ENCODE results near the gene NISCH. TPM values are rescaled to one million over a fixed set of nuclear protein-coding genes. Genes with fewer than 3 reads are reported as not detected.

The NISCH gene
- total RNA-seq, 1 experiment from 2014 or later, result 48.6 TPM

- no peak overlapping the region for H3K27ac ChIP-seq (ENCODE audit: low read depth, low read length, poor library complexity, severe bottlenecking)
- peaks cover 6% of the 10 kb centered on the region for H3K36me3 ChIP-seq (ENCODE audit: insufficient read depth, low read length, poor library complexity, severe bottlenecking)
- no peaks in the 10 kb centered on the region for H3K27me3 ChIP-seq (replicated peaks; ENCODE audit: insufficient read depth, low read depth, low read length, poor library complexity)
- ChIA-PET POLR2A (ENCODE audit: low non-redundant PET) (no interaction called here), CTCF (no interaction called here)
- no TSS peak for BruUV-seq (replicated peaks)
- H3K4me3 ChIP-seq (ENCODE audit: low read depth, low read length, poor library complexity, severe bottlenecking), result no peak overlapping the region
- TF ChIP-seq EZH2 (IDR thresholded peaks at IDR 0.05; ENCODE audit: borderline replicate concordance, low read depth, low read length, poor library complexity, severe bottlenecking) (no peak), CTCF (conservative IDR thresholded peaks at IDR 0.05; ENCODE audit: low read depth, low read length) (no peak)
- H3K4me1 ChIP-seq (ENCODE audit: insufficient read depth, low read length, poor library complexity, severe bottlenecking), result peaks cover 8% of the 10 kb centered on the region
- intact Hi-C loops (cut with micrococcal nuclease; ENCODE audit: unreplicated experiment), result no loop called here
- no peak for DNase-seq (ENCODE audit: low spot score)
- no peaks in the 10 kb centered on the region for H3K9me3 ChIP-seq (ENCODE audit: low read depth, low read length, poor library complexity, severe bottlenecking)
Observed at GRCh38 chr3:52407779-52408178, 47.6 kb upstream of the NISCH start.

GRCh38 chr3:52408466-52408865, 46.9 kb upstream of the NISCH start:
- POLR2A ChIA-PET (ENCODE audit: low non-redundant PET), result no interaction called here
- no peak for TF ChIP-seq CTCF (conservative IDR thresholded peaks at IDR 0.05; ENCODE audit: low read depth, low read length)
- no peak for TF ChIP-seq EZH2 (IDR thresholded peaks at IDR 0.05; ENCODE audit: borderline replicate concordance, low read depth, low read length, poor library complexity, severe bottlenecking)
- no peaks in the 10 kb centered on the region for H3K27me3 ChIP-seq (replicated peaks; ENCODE audit: insufficient read depth, low read depth, low read length, poor library complexity)
- H3K4me3 ChIP-seq (ENCODE audit: low read depth, low read length, poor library complexity, severe bottlenecking), result peak overlapping the region; percentile 80
- intact Hi-C loops (cut with micrococcal nuclease; ENCODE audit: unreplicated experiment), result no loop called here
- peaks cover 8% of the 10 kb centered on the region for H3K4me1 ChIP-seq (ENCODE audit: insufficient read depth, low read length, poor library complexity, severe bottlenecking)
- H3K9me3 ChIP-seq (ENCODE audit: low read depth, low read length, poor library complexity, severe bottlenecking), result no peaks in the 10 kb centered on the region
- CTCF ChIA-PET, result no interaction called here
- no peak for DNase-seq (ENCODE audit: low spot score)
- no peak overlapping the region for H3K27ac ChIP-seq (ENCODE audit: low read depth, low read length, poor library complexity, severe bottlenecking)
- no TSS peak for BruUV-seq (replicated peaks)
- H3K36me3 ChIP-seq (ENCODE audit: insufficient read depth, low read length, poor library complexity, severe bottlenecking), result peaks cover 6% of the 10 kb centered on the region

DNA sequence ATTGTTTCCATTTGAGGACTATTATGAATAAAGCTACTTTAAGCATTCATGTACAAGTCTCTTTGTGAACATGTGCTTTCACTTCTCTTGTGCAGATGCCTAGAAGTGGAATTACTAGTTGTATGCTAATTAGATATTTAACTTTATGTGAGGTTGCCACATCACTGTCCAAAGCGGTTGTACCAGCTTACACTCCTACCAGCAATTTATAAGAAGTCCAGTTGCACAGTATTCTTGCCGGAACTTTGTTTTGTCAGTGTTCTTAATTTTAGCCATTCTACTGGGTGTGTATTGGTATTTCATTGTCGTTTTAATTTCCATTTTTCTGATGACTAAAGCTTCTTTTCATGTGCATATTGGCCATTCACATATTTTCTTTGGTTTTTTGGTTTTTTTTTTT, 39.6 kb upstream of the NISCH start:
- DNase-seq (ENCODE audit: low spot score), result no peak
- no peaks in the 10 kb centered on the region for H3K9me3 ChIP-seq (ENCODE audit: low read depth, low read length, poor library complexity, severe bottlenecking)
- POLR2A ChIA-PET (ENCODE audit: low non-redundant PET), result no interaction called here
- intact Hi-C loops (cut with micrococcal nuclease; ENCODE audit: unreplicated experiment), result no loop called here
- no peaks in the 10 kb centered on the region for H3K27me3 ChIP-seq (replicated peaks; ENCODE audit: insufficient read depth, low read depth, low read length, poor library complexity)
- BruUV-seq (replicated peaks), result no TSS peak
- CTCF ChIA-PET, result no interaction called here
- H3K4me3 ChIP-seq (ENCODE audit: low read depth, low read length, poor library complexity, severe bottlenecking), result no peak overlapping the region
- H3K4me1 ChIP-seq (ENCODE audit: insufficient read depth, low read length, poor library complexity, severe bottlenecking), result peaks cover 4% of the 10 kb centered on the region
- no peak overlapping the region for H3K27ac ChIP-seq (ENCODE audit: low read depth, low read length, poor library complexity, severe bottlenecking)
- TF ChIP-seq EZH2 (IDR thresholded peaks at IDR 0.05; ENCODE audit: borderline replicate concordance, low read depth, low read length, poor library complexity, severe bottlenecking), result no peak
- no peaks in the 10 kb centered on the region for H3K36me3 ChIP-seq (ENCODE audit: insufficient read depth, low read length, poor library complexity, severe bottlenecking)

DNA sequence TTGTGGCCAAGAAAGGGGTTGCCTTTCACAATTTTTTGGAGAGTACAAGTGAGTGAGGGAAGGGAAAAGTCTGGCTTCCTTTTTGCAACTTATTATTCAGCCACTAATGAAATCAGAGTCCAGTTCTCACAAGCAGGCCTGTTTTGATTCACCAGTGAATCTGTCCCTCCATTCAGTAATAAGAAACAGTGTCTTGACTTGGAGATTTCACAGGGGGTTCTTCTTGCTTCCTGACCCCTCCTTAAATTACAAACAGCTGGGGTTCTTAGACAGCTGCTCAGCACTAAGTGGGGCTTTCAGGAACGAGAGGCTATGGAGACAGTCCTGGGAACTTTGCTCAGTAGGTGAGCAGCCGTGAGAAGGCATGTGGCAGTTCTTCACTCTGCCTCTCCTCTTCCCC, 35.0 kb upstream of the NISCH start:
- BruUV-seq (replicated peaks), result no TSS peak
- Histone ChIP-seq H3K4me3 (ENCODE audit: low read depth, low read length, poor library complexity, severe bottlenecking) (no peak overlapping the region), H3K27me3 (replicated peaks; ENCODE audit: insufficient read depth, low read depth, low read length, poor library complexity) (no peaks in the 10 kb centered on the region), H3K27ac (ENCODE audit: low read depth, low read length, poor library complexity, severe bottlenecking) (no peak overlapping the region), H3K36me3 (ENCODE audit: insufficient read depth, low read length, poor library complexity, severe bottlenecking) (no peaks in the 10 kb centered on the region), H3K9me3 (ENCODE audit: low read depth, low read length, poor library complexity, severe bottlenecking) (no peaks in the 10 kb centered on the region), H3K4me1 (ENCODE audit: insufficient read depth, low read length, poor library complexity, severe bottlenecking) (no peaks in the 10 kb centered on the region)
- DNase-seq (ENCODE audit: low spot score), result no peak
- intact Hi-C loops (cut with micrococcal nuclease; ENCODE audit: unreplicated experiment), result no loop called here
- CTCF ChIA-PET, result no interaction called here
- TF ChIP-seq CTCF (conservative IDR thresholded peaks at IDR 0.05; ENCODE audit: low read depth, low read length), result no peak
- TF ChIP-seq EZH2 (IDR thresholded peaks at IDR 0.05; ENCODE audit: borderline replicate concordance, low read depth, low read length, poor library complexity, severe bottlenecking), result no peak
- POLR2A ChIA-PET (ENCODE audit: low non-redundant PET), result no interaction called here
